Thoracic aorta (tissue), 2 donors: ENCODE data around the gene COX7A2. TPM values are rescaled to one million over a fixed set of nuclear protein-coding genes. Genes with fewer than 3 reads are reported as not detected.
A peak's percentile ranks its signal among the peaks of the same experiment; 100 is the strongest.

ENCODE experiments used
- ATAC-seq: fragments of 150-250 bp; one replicate; pipeline ENCODE4 v1.8.0; 2017; ENCODE audit warnings: low read depth; ENCODE audit not compliant: insufficient number of reproducible peaks, low FRiP score
- DNase-seq: peaks from one replicate; pipeline ENCODE4 v3.0.0-alpha.2; 2020; ENCODE audit warnings: low spot score
- H3K27ac ChIP-seq, 2 donors: fragments of 200-600 bp; sonication (generic); 1 replicate in 1 of 2; 2 replicates in 1 of 2; pipeline ENCODE4 v1.5.1; 2016; ENCODE audit warnings: mild to moderate bottlenecking in 2 of 2, moderate library complexity in 2 of 2
- H3K27me3 ChIP-seq: fragments of 200-600 bp; sonication (generic); replicated peaks from 2 replicates; pipeline ENCODE4 v1.6.0; 2016; ENCODE audit warnings: mild to moderate bottlenecking; ENCODE audit not compliant: insufficient read depth
- H3K36me3 ChIP-seq: fragments of 200-600 bp; sonication (generic); one replicate; pipeline ENCODE4 v1.5.1; 2016
- H3K4me1 ChIP-seq, 2 donors: fragments of 200-600 bp; sonication (generic); 1 replicate in 1 of 2; 2 replicates in 1 of 2; pipeline versions ENCODE4 v1.5.1 to v1.6.0; 2016; ENCODE audit warnings: low read depth in 2 of 2, mild to moderate bottlenecking in 1 of 2; ENCODE audit not compliant: control insufficient read depth in 1 of 2
- H3K4me3 ChIP-seq: fragments of 200-600 bp; sonication (generic); 2 replicates; pipeline ENCODE4 v1.5.1; 2016; ENCODE audit warnings: mild to moderate bottlenecking
- H3K9me3 ChIP-seq: fragments of 200-600 bp; sonication (generic); 2 replicates; pipeline ENCODE4 v1.5.1; 2016
- total RNA-seq, 2 donors: library from RNA; depleted of rRNA; stranded (reverse); fragments of >200 nt; gene quantifications; one replicate each; pipeline versions ENCODE4 v1.1.0 to v1.2.3, GENCODE V29; 2016
- TF ChIP-seq, protein P1 (sequence below): fragments of 200-600 bp; sonication (generic); IDR thresholded peaks from one replicate; pipeline ENCODE4 v1.5.1; 2019; ENCODE audit warnings: antibody characterized with exemption

Gene COX7A2
- total RNA-seq, 2 donors from 2014 or later = 101 to 643 TPM

DNA sequence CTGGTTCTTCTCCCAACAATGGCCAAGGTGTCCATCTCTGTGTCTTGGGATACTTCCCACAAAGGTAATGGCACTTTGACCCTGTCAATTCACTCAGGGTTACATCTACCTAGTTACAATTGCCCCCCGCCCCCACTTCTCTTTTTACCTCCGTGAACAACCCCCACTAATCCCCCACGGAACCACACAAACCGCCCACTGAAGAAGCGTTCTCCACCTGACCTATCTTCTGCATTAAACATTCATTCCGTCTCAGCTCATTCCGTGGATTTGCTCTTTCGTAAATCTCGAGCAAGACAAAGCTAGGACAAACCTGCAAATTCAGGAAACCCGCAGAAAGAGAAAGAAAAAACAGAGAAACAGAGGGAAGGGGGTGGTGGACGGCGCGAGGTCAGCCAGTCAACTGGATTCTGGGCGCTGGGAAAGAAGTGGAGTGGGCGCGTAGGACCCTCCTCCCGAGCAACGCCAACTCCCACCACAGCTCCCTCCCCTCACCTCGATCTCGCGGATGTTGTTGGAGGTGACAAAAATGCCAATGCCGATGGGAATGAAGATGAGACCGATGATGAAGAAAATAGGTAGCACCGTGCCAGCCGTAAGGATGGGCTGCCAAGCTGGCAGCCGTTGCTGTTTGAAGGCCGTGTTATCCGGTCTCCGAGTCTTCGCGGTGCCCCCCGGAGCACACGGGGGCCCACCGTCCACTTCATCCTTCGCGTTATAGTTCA, 40.5 kb upstream of the COX7A2 start:
- Histone ChIP-seq H3K9me3 (no peaks in the 10 kb centered on the region), H3K36me3 (no peaks in the 10 kb centered on the region), H3K4me3 (peak overlapping the region; percentile 97), H3K27me3 (no peaks in the 10 kb centered on the region), H3K27ac (peak overlapping the region; percentile 82 to 93), H3K4me1 (peaks cover 22 to 52% of the 10 kb centered on the region in 2 donors)
- ATAC-seq = peak; percentile 3
- TF ChIP-seq, protein P1, sequence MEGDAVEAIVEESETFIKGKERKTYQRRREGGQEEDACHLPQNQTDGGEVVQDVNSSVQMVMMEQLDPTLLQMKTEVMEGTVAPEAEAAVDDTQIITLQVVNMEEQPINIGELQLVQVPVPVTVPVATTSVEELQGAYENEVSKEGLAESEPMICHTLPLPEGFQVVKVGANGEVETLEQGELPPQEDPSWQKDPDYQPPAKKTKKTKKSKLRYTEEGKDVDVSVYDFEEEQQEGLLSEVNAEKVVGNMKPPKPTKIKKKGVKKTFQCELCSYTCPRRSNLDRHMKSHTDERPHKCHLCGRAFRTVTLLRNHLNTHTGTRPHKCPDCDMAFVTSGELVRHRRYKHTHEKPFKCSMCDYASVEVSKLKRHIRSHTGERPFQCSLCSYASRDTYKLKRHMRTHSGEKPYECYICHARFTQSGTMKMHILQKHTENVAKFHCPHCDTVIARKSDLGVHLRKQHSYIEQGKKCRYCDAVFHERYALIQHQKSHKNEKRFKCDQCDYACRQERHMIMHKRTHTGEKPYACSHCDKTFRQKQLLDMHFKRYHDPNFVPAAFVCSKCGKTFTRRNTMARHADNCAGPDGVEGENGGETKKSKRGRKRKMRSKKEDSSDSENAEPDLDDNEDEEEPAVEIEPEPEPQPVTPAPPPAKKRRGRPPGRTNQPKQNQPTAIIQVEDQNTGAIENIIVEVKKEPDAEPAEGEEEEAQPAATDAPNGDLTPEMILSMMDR = no peak
- no peak for DNase-seq

DNA sequence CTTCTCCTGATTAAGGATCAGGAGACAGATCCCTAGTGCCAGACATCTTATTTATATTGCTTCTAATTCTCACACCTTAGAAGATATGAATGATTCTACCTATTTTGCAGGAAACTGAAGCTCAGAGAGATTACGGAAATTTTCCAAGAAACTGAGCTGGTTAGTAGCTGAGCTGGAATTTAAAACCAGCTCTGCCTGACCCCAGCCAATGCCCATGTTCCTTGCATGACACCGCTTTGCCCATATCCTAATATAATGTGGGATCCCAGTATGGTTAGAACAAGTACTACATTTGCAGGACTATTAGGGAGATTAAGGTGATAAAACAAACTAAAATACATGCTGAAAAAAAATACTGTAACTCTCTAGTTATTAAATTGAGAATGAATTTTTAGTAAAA, 39.1 kb upstream of the COX7A2 start:
- peaks cover 30 to 60% of the 10 kb centered on the region in 2 donors for H3K4me1 ChIP-seq
- DNase-seq (no peak), ATAC-seq (no peak)
- no peaks in the 10 kb centered on the region for H3K36me3 ChIP-seq
- TF ChIP-seq, protein P1 = no peak
- no peaks in the 10 kb centered on the region for H3K9me3 ChIP-seq
- H3K4me3 ChIP-seq = peak overlapping the region; percentile 97
- H3K27me3 ChIP-seq = no peaks in the 10 kb centered on the region
- no peak overlapping the region for H3K27ac ChIP-seq

GRCh38 chr6:75281653-75282052, 38.1 kb upstream of the COX7A2 start:
- TF ChIP-seq, protein P1 = no peak
- no peak for ATAC-seq
- Histone ChIP-seq H3K4me3 (peak overlapping the region; percentile 97), H3K27me3 (no peaks in the 10 kb centered on the region), H3K9me3 (no peaks in the 10 kb centered on the region), H3K4me1 (peaks cover 34 to 53% of the 10 kb centered on the region in 2 donors), H3K27ac (peak overlapping the region in 1 of 2 donors; percentile 18), H3K36me3 (no peaks in the 10 kb centered on the region)
- no peak for DNase-seq

GRCh38 chr6:75280131-75280855, 36.7 kb upstream of the COX7A2 start:
- Histone ChIP-seq H3K27me3 (no peaks in the 10 kb centered on the region), H3K4me3 (peak overlapping the region; percentile 97), H3K4me1 (peaks cover 40 to 48% of the 10 kb centered on the region in 2 donors), H3K9me3 (no peaks in the 10 kb centered on the region), H3K36me3 (no peaks in the 10 kb centered on the region), H3K27ac (no peak overlapping the region)
- DNase-seq (no peak), ATAC-seq (no peak)
- TF ChIP-seq, protein P1 = no peak

DNA sequence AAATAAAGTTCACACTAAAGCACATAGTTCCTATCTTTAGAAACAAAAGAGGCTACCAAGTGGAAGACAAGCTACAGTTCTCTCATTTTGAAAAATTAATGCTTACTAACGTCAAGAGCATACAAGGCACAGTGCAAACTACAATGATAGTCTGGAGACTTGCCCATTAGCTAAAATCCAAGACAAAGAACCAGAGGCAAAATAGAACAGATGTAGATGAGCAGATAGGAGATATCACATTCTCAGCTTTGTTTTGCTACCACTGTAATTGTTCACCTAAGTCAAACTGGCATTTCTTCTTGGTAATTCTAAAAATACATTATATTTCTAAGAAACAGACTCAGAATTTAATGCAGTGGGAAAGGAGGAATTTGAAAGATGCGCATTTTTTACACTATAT, 35.8 kb upstream of the COX7A2 start:
- Histone ChIP-seq H3K27ac (peak overlapping the region in 1 of 2 donors; percentile 19), H3K27me3 (no peaks in the 10 kb centered on the region), H3K4me1 (peaks cover 44 to 54% of the 10 kb centered on the region in 2 donors), H3K4me3 (peak overlapping the region; percentile 17), H3K9me3 (no peaks in the 10 kb centered on the region), H3K36me3 (no peaks in the 10 kb centered on the region)
- TF ChIP-seq, protein P1 = no peak
- ATAC-seq (no peak), DNase-seq (no peak)
